PC-9 (cell line): ENCODE results near the gene C9orf43. TPM values are rescaled to one million over a fixed set of nuclear protein-coding genes. Genes with fewer than 3 reads are reported as not detected.

Experiments
- BruUV-seq: library from RNA; stranded (reverse); fragments of 400-500 nt; replicated peaks from 2 replicates; lab custom pipeline; 2021; lab: Mats Ljungman, UMichigan
- CTCF ChIA-PET: fragments of 300-600 bp; sonication (Branson Sonifier 250); formaldehyde crosslinking; loops from one replicate; lab custom pipeline; 2022; ENCODE audit warnings: antibody characterized with exemption; lab: Charles Lee
- POLR2A ChIA-PET: fragments of 300-600 bp; sonication (Branson Sonifier 250); formaldehyde crosslinking; loops from one replicate; lab custom pipeline; 2022; ENCODE audit warnings: antibody characterized with exemption; ENCODE audit not compliant: unreplicated experiment; lab: Charles Lee
- DNase-seq, 2 experiments: peaks; one replicate each; pipeline versions ENCODE4 v3.0.0 to v3.0.0-alpha.2; 2015 to 2022; ENCODE audit warnings: mixed read lengths in 1 of 2
- H2AFZ ChIP-seq: fragments of 200-600 bp; sonication (generic); 2 replicates; pipeline ENCODE4 v1.8.1; 2017; ENCODE audit warnings: antibody characterized with exemption
- H3F3A ChIP-seq: fragments of 200-600 bp; sonication (generic); 2 replicates; pipeline ENCODE4 v1.8.1; 2017; ENCODE audit warnings: antibody characterized with exemption, mild to moderate bottlenecking, low read depth; ENCODE audit not compliant: insufficient read depth
- H3K27ac ChIP-seq: fragments of 200-600 bp; sonication (generic); 2 replicates; pipeline ENCODE4 v1.6.1; 2016; ENCODE audit warnings: mixed run types
- H3K27me3 ChIP-seq: fragments of 200-600 bp; sonication (generic); 2 replicates; pipeline ENCODE4 v1.6.1; 2016; ENCODE audit warnings: low read depth, mixed run types; ENCODE audit not compliant: insufficient read depth
- H3K36me3 ChIP-seq: fragments of 200-600 bp; sonication (generic); 2 replicates; pipeline ENCODE4 v1.6.1; 2016; ENCODE audit warnings: low read depth, mixed run types
- H3K4me1 ChIP-seq: fragments of 200-600 bp; sonication (generic); replicated peaks from 2 replicates; pipeline ENCODE4 v1.6.1; 2016; ENCODE audit warnings: mixed run types; ENCODE audit not compliant: insufficient read depth
- H3K4me2 ChIP-seq: fragments of 200-600 bp; sonication (generic); 2 replicates; pipeline ENCODE4 v1.6.1; 2017; ENCODE audit warnings: mixed run types
- H3K4me3 ChIP-seq: fragments of 200-600 bp; sonication (generic); 2 replicates; pipeline ENCODE4 v1.6.1; 2016; ENCODE audit warnings: mixed run types
- H3K79me2 ChIP-seq: fragments of 200-600 bp; sonication (generic); 2 replicates; pipeline ENCODE4 v1.6.1; 2017; ENCODE audit warnings: low read depth, mixed run types
- H3K9me2 ChIP-seq: fragments of 200-600 bp; sonication (generic); 2 replicates; pipeline ENCODE4 v1.8.1; 2017; ENCODE audit warnings: mild to moderate bottlenecking; ENCODE audit not compliant: insufficient read depth
- H3K9me3 ChIP-seq: fragments of 200-600 bp; sonication (generic); 2 replicates; pipeline ENCODE4 v1.8.1; 2016; ENCODE audit warnings: low read depth; ENCODE audit not compliant: insufficient read depth
- H4K20me1 ChIP-seq: fragments of 200-600 bp; sonication (generic); 2 replicates; pipeline ENCODE4 v1.8.1; 2017; ENCODE audit not compliant: insufficient read depth
- CTCF ChIP-seq: fragments of 200-600 bp; sonication (generic); conservative IDR thresholded peaks from 2 replicates; pipeline ENCODE4 v1.6.1; 2017; ENCODE audit warnings: mixed run types, antibody characterized with exemption, mild to moderate bottlenecking, moderate library complexity
- EZH2 ChIP-seq: fragments of 200-600 bp; sonication (generic); IDR thresholded peaks from 2 replicates; pipeline ENCODE4 v1.8.0; 2017; ENCODE audit warnings: antibody characterized with exemption, low read depth
- intact Hi-C: fragments of 100-400 bp; cut with micrococcal nuclease; formaldehyde crosslinking; loops from one replicate; pipeline ENCODE4 v1.10.0; 2022; ENCODE audit not compliant: unreplicated experiment
- total RNA-seq: library from RNA; stranded (reverse); gene quantifications from 2 replicates; pipeline ENCODE4 v1.2.3, GENCODE V29; 2021

C9orf43 gene
- total RNA-seq, 1 experiment from 2014 or later: 2.5 TPM

DNA sequence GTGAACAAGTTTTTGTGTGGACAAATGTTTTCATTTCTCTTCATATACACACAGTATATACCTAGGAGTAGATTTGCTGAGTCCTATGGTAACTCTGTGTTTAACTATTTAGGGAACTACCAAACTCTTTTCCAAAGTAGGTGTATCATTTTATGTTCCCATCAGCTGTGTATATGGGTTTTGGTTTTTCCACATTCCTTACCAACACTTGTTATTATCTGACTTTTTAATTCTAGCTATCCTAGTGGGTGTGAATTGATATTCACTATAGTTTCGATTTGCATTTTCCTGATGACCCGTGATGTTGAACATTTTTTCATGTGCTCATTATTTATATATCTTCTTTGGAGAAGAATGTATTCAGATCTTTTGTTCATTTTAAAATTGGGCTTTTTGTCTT, 56.6 kb downstream of the C9orf43 start:
- DNase-seq: no peak
- Histone ChIP-seq H3K79me2 (peaks cover 74% of the 10 kb centered on the region), H3K4me2 (no peak overlapping the region), H4K20me1 (no peaks in the 10 kb centered on the region), H3K27me3 (no peaks in the 10 kb centered on the region), H3K4me1 (peaks cover 31% of the 10 kb centered on the region), H3K36me3 (no peaks in the 10 kb centered on the region; the same call in 1 of the 2 replicates), H3K4me3 (no peak overlapping the region), H3K9me2 (no peaks in the 10 kb centered on the region), H3K27ac (no peak overlapping the region), H2AFZ (no peak overlapping the region), H3F3A (no peaks in the 10 kb centered on the region), H3K9me3 (no peaks in the 10 kb centered on the region)
- CTCF ChIA-PET: no interaction called here
- TF ChIP-seq CTCF (no peak), EZH2 (no peak)
- BruUV-seq: no TSS peak
- intact Hi-C loops: no loop called here
- POLR2A ChIA-PET: no interaction called here

DNA sequence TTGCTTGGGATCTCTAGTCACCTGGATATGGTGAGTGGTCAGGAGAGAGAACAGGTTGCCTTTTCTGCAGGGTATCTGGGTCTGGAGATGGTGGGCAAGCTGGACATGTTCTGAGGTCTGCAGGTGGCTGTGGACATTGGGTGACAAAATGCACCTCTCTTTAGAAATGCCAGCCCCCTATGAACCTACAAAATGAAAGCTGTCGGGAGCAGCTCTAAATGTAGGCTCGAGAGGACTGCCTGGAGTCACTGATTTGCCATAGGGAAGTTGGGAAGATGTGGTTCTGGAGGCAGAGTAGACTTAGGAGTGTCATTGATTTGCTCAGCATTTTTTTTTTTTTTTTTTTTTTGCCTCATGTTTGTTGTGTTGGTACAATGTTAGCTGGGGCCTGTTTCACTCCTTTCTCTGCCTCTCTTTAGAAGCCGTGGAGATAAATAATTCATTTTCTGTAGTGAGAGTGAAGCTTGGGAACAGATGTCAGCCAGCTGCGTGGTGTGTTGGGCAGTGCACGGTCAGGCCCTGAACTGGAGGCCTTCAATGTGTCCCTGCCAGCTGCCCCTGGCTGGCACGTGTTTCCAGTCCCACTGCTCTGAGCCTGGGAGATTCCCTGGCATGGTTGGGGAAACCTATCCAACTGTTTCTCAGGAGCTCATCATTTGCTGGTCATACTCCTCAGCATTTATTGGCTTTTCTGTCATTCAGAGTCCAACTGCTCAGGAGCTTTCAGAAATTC, 58.3 kb downstream of the C9orf43 start:
- intact Hi-C loops: no loop called here
- ChIA-PET CTCF (interaction anchor here (0.7 kb wide), 2 partner anchors 108 to 187 kb away, joined by 3 to 5 read pairs; no protein-coding TSS in a partner anchor), POLR2A (no interaction called here)
- H3K4me1 ChIP-seq: peaks cover 25% of the 10 kb centered on the region
- no peak overlapping the region for H3K4me2 ChIP-seq
- TF ChIP-seq EZH2 (no peak), CTCF (no peak)
- BruUV-seq: no TSS peak
- H3K27ac ChIP-seq: no peak overlapping the region
- H3K4me3 ChIP-seq: no peak overlapping the region
- no peak for DNase-seq
- no peaks in the 10 kb centered on the region for H4K20me1 ChIP-seq
- no peaks in the 10 kb centered on the region for H3K9me2 ChIP-seq
- no peak overlapping the region for H2AFZ ChIP-seq
- no peaks in the 10 kb centered on the region for H3F3A ChIP-seq
- H3K27me3 ChIP-seq: no peaks in the 10 kb centered on the region
- H3K9me3 ChIP-seq: no peaks in the 10 kb centered on the region
- H3K36me3 ChIP-seq: no peaks in the 10 kb centered on the region; the same call in 1 of the 2 replicates
- H3K79me2 ChIP-seq: peaks cover 76% of the 10 kb centered on the region

DNA sequence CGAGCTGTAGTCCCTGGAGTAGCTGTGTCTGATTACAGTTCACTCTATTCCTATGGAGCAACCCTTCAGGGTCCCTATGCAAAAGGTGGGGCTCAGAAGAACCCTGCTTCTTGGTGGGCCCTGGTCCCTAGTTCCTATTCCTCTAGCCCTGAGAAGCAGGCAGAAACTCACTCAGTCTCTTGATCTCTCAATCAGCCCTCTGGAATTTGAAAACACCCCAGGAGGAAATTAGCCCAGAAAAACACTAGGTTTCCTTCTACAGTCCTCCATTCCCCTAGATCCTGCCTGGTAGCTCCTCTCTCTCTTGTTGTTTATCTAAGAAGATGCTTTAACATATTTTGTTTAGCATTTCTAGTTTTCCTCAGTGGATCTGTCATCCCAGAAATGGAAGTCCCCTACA, 60.6 kb downstream of the C9orf43 start:
- Histone ChIP-seq H2AFZ (no peak overlapping the region), H3K36me3 (no peaks in the 10 kb centered on the region; the same call in 1 of the 2 replicates), H3K79me2 (peaks cover 55% of the 10 kb centered on the region), H3K4me2 (no peak overlapping the region), H3K27me3 (no peaks in the 10 kb centered on the region), H4K20me1 (no peaks in the 10 kb centered on the region), H3K9me3 (no peaks in the 10 kb centered on the region), H3F3A (no peaks in the 10 kb centered on the region), H3K9me2 (no peaks in the 10 kb centered on the region), H3K27ac (no peak overlapping the region), H3K4me3 (no peak overlapping the region), H3K4me1 (peaks cover 2% of the 10 kb centered on the region; the same call in 1 of the 2 replicates)
- intact Hi-C loops: no loop called here
- ChIA-PET CTCF (no interaction called here), POLR2A (interaction anchor here (0.7 kb wide), 1 partner anchor 892 kb away, joined by 5 read pairs; no protein-coding TSS in a partner anchor)
- TF ChIP-seq EZH2 (no peak), CTCF (no peak)
- no peak for DNase-seq
- BruUV-seq: no TSS peak
